NCI-H2227 treated with DMSO at 0.1 percent for 48 hours (cell line): ENCODE measurements around the gene RAI14.
A peak's percentile ranks its signal among the peaks of the same experiment; 100 is the strongest.

Experiments
- DNase-seq: peaks from one replicate; lab custom pipeline; 2025; lab: John Stamatoyannopoulos, UW

Gene RAI14

GRCh38 chr5:34854459-34855174 is 198.5 kb downstream of the RAI14 start:
- DNase-seq = peak; percentile 74

- no peak for DNase-seq
Measured at GRCh38 chr5:34857161-34857560, 201.0 kb downstream of the RAI14 start.

DNA sequence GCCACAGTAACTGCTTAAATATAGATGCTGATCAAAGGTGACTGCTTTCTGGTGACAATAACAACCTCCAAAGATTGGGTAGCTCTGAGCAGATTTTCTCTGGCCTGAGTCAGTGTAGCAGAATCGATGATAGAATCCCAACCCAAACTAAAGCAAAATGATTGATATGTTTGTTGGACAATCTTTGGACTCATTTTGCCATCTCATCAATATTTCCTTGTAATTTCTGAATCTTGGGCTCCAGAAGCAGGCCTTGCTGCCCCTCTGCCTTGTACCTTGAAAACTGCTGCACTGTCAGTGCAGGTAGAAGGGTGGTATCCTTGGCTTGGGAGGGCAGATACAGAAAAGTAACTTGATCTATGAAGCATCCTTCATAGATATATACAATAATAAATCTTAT is 201.8 kb downstream of the RAI14 start:
- DNase-seq = no peak

DNA sequence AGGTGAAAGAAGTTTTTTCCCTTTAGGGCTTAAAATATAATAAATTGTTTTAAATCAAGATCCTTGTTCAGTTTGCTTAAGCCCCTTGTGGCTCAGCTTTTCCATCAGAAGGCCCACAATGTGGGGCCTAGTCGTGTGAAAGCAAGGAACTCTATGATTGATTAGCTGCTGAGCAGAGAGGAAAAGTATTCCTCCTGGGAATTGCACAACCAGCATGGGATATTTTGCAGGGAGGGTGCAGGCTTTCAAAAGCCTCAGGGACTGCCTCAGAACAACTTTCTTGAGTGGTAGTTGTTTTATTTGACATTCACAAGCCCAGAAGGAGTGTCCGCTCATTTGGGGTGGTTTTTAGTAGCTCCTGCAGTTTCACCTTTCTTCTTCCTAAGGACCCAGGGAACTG is 202.7 kb downstream of the RAI14 start:
- no peak for DNase-seq

DNA sequence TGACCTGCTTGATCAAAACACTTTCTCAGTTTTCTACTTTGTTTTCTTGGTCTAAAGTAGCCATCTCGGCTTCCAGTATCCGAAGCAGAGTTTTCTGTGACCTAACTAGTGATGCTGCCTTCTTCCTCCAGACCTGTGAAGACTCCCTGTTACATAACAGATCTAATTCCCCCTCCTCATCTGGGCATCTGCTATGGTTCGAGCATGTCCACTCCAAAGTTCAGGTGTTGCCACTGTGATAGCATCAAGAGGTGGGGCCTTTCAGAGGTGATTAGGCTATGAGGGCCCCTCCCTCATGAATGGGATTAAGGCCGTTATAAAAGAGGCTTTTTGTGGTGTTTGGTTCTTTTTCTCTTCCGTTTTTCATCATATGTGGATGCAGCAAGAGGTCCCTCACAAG is 203.1 kb downstream of the RAI14 start:
- DNase-seq = no peak

DNA sequence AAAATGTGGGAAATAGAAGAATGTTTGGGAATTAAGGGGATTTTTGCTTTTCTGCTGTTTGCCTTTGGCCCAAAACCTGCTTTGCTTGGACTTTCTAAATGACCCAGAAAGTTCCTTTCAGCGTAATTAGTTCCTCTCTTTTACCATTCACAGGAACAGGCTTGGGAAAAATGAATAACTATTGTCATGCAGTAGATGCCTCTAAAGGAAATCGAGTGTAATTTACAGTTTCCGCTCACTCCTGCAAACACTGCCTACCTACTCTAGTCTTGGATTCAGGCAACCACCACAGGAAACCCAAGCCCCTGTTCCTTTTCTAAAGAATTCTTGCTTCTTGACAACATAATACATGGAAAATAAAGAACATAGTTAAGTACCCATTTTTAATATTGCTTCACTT is 207.8 kb downstream of the RAI14 start:
- no peak for DNase-seq

GRCh38 chr5:34865091-34865490 is 209.0 kb downstream of the RAI14 start:
- no peak for DNase-seq

GRCh38 chr5:34866989-34867471 is 210.9 kb downstream of the RAI14 start:
- no peak for DNase-seq

GRCh38 chr5:34867660-34868059 is 211.5 kb downstream of the RAI14 start:
- no peak for DNase-seq

DNA sequence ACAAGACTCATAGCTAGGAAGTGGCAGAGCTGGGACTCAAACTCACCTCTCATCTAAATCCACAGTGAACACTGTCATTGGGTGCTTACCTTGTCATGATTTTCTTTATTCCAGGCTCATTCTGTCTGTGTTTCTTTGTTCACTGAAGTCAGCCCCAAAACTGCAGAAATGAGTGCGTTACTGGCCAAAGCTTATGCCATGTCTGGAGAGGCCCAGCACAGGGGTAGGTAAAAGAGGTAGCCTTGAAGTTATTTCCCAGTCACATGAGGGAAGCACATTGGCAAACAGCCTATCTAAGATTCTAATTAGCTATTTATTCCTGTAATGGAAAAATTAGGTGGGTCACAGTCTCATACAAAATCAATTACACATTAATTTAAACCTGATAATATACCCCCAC is 212.7 kb downstream of the RAI14 start:
- no peak for DNase-seq

DNA sequence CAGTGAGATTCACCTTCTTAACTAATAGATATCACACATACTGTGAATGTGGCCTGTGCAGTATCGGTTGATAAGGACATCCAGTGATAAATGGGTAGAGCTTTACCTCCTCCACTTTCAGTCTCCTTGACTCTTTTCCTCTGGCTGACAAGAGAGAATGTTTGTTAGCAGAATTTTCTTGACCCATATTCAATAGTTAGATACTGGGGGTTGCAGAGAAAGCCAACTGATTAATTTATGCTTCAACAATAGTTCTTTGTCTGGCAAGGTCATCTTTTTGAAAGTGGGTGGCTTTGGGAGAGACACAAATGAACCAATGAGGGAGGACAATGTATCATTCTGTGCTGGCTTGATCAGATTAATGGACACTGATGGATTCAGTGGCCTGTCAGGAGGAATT is 213.1 kb downstream of the RAI14 start:
- DNase-seq = no peak

DNA sequence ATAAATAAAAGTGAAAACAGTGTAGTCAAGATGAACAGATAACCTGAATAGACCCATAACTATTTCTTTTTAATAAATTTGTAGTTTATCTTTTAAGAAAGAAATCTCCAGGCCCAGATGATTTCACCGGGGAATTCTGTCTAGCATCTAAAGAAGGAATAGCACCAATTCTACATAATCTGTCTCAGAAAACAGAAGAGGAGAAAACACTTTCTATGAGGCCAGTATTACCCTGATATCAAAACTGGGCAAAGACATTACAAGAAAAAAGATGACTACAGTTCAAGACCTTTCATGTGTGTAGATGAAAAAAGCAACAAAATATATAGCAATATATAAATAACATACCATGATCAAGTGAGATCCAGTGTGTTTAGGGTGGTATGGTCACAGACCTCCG is 214.3 kb downstream of the RAI14 start:
- no peak for DNase-seq

- no peak for DNase-seq
Measured at GRCh38 chr5:34876275-34876674, 220.1 kb downstream of the RAI14 start.

DNA sequence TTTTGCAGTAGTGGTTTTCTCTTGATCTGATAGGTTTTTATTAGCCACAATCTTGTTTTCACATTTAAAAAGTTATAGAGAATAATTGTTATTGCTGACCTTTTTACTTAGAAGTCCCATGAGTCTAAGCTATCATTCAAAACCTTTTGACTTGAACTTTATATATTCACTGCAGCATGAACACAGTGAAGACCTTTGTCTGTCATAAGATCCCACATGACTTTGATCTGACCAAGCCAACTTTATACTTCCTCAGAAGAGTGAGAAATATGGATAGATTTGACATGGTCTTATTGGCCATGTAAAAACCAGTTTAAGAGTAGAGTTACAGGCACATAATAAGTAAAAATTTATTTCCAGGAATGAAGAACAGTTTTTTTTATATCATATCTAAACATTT is 225.1 kb downstream of the RAI14 start:
- DNase-seq = no peak
